HG03520 (cell line): ENCODE results near the gene SLC6A1.

Experiments
- ATAC-seq: cut with Tn5 transposase; IDR thresholded peaks from one replicate; pipeline ENCODE4 v1.9.1; 2021; ENCODE audit warnings: mild to moderate bottlenecking, moderate library complexity; ENCODE audit not compliant: unreplicated experiment

The SLC6A1 gene

DNA sequence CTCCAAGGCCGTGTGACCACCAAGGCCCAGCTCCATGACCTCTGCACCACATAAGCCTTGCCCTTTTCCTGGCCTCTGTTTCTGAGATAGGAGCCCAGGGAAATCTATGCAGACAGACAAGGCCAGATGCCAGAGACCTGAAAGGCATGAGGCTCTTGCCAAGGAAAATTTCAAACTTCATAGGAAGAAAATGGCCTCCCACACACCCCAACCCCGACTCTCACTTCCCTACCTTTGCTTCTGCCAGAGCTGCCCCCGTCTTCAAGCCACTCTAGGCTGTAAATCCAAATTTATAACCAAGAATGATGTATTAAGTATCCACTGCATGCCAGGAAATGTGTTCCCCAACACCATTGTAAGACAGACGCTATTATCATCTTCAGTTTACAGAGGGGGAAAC is 96.3 kb downstream of the SLC6A1 start:
- no peak for ATAC-seq
